Measurements from ENCODE around the gene OR1M1.

Gene OR1M1

DNA sequence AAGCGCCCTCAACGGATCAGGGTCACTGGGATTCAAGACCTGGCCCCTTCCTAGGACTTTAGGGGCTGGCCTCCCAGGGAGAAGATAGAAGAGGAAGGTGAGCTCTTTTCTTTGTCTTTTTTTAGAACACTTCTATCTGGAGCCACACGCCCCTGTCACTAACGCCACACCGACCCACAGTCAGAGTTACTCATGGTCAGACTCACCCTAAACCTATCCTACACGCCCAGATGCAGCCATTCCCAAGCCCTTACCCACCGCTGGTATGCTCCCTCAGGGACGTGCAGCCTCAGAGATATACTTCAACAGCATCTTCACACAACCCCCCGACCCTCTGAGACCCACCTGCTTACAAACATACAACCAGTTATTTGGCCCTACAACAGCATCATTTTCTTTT lies 46.7 kb upstream of the OR1M1 start:
- Histone ChIP-seq H3K4me1 (ENCODE audit: control insufficient read depth, low read length) (no peaks in the 10 kb centered on the region), H3K9me2 (replicated peaks; ENCODE audit: control insufficient read depth, low read length) (no peaks in the 10 kb centered on the region), H3K36me3 (ENCODE audit: control insufficient read depth, low read length) (no peaks in the 10 kb centered on the region), H3K9me3 (ENCODE audit: control insufficient read depth, insufficient read depth, low read length) (no peaks in the 10 kb centered on the region), H3K4me2 (ENCODE audit: low read length) (no peak overlapping the region), H3F3A (ENCODE audit: control insufficient read depth, insufficient read depth) (no peaks in the 10 kb centered on the region), H3K79me2 (ENCODE audit: control insufficient read depth, low read length) (no peaks in the 10 kb centered on the region), H4K20me1 (ENCODE audit: control insufficient read depth, insufficient read depth, low read depth, low read length) (no peaks in the 10 kb centered on the region), H3K27ac (ENCODE audit: low read depth, low read length) (no peak overlapping the region), H3K27me3 (ENCODE audit: control insufficient read depth, low read length) (no peaks in the 10 kb centered on the region), H3K4me3 (ENCODE audit: low read length) (no peak overlapping the region)
- TF ChIP-seq, protein P1, sequence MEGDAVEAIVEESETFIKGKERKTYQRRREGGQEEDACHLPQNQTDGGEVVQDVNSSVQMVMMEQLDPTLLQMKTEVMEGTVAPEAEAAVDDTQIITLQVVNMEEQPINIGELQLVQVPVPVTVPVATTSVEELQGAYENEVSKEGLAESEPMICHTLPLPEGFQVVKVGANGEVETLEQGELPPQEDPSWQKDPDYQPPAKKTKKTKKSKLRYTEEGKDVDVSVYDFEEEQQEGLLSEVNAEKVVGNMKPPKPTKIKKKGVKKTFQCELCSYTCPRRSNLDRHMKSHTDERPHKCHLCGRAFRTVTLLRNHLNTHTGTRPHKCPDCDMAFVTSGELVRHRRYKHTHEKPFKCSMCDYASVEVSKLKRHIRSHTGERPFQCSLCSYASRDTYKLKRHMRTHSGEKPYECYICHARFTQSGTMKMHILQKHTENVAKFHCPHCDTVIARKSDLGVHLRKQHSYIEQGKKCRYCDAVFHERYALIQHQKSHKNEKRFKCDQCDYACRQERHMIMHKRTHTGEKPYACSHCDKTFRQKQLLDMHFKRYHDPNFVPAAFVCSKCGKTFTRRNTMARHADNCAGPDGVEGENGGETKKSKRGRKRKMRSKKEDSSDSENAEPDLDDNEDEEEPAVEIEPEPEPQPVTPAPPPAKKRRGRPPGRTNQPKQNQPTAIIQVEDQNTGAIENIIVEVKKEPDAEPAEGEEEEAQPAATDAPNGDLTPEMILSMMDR (IDR thresholded peaks at IDR 0.05; ENCODE audit: low read depth, low read length, poor library complexity, severe bottlenecking) = no peak
- TF ChIP-seq EZH2phosphoT487 (IDR thresholded peaks at IDR 0.05; ENCODE audit: borderline replicate concordance, low read length) = no peak

DNA sequence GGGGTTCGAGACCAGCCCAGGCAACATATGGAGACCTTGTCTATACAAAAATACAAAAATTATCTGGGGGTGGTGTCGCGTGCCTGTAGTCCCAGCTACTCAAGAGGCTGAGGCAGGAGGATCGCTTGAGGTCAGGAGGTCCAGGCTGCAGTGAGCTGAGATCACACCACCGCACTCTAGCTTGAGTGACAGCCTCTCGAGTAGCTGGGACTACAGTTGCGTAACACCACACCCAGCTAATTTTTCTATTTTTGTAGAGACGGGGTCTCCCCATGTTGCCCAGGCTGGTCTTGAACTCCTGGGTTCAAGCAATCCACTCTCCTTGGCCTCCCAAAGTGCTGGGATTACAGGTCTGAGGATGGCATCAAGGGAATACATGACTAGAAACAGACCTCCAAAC lies 45.8 kb upstream of the OR1M1 start:
- Histone ChIP-seq H3K79me2 (ENCODE audit: control insufficient read depth, low read length) (no peaks in the 10 kb centered on the region), H3K4me2 (ENCODE audit: low read length) (no peak overlapping the region), H3K4me3 (ENCODE audit: low read length) (no peak overlapping the region), H3K4me1 (ENCODE audit: control insufficient read depth, low read length) (no peaks in the 10 kb centered on the region), H3F3A (ENCODE audit: control insufficient read depth, insufficient read depth) (no peaks in the 10 kb centered on the region), H3K9me2 (replicated peaks; ENCODE audit: control insufficient read depth, low read length) (no peaks in the 10 kb centered on the region), H3K9me3 (ENCODE audit: control insufficient read depth, insufficient read depth, low read length) (no peaks in the 10 kb centered on the region), H3K27me3 (ENCODE audit: control insufficient read depth, low read length) (no peaks in the 10 kb centered on the region), H3K27ac (ENCODE audit: low read depth, low read length) (no peak overlapping the region), H4K20me1 (ENCODE audit: control insufficient read depth, insufficient read depth, low read depth, low read length) (no peaks in the 10 kb centered on the region), H3K36me3 (ENCODE audit: control insufficient read depth, low read length) (no peaks in the 10 kb centered on the region)
- TF ChIP-seq, protein P1 (IDR thresholded peaks at IDR 0.05; ENCODE audit: low read depth, low read length, poor library complexity, severe bottlenecking) = no peak
- no peak for TF ChIP-seq EZH2phosphoT487 (IDR thresholded peaks at IDR 0.05; ENCODE audit: borderline replicate concordance, low read length)

DNA sequence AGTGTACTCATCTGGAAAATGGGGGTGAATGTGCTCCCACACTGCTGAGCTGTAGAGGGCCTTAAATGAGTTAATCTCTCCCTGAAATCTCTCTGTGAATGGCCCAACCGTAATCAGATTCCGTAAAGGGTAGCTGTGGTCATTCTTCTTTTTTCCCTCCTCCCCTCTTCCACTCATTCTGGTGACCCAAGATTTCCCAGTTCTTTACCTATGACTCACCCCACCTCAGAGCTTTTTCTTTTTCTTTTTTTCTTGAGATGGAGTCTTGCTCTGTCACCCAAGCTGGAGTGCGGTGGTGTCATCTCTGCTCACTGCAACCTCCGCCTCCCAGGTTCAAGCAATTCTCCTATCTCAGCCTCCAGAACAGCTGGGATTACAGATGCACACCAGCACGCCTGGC lies 43.3 kb upstream of the OR1M1 start:
- Histone ChIP-seq H3K4me2 (ENCODE audit: low read length) (no peak overlapping the region), H3K4me3 (ENCODE audit: low read length) (no peak overlapping the region), H3K9me2 (replicated peaks; ENCODE audit: control insufficient read depth, low read length) (no peaks in the 10 kb centered on the region), H3F3A (ENCODE audit: control insufficient read depth, insufficient read depth) (no peaks in the 10 kb centered on the region), H3K4me1 (ENCODE audit: control insufficient read depth, low read length) (no peaks in the 10 kb centered on the region), H3K27ac (ENCODE audit: low read depth, low read length) (no peak overlapping the region), H3K27me3 (ENCODE audit: control insufficient read depth, low read length) (no peaks in the 10 kb centered on the region), H3K79me2 (ENCODE audit: control insufficient read depth, low read length) (no peaks in the 10 kb centered on the region), H4K20me1 (ENCODE audit: control insufficient read depth, insufficient read depth, low read depth, low read length) (no peaks in the 10 kb centered on the region), H3K36me3 (ENCODE audit: control insufficient read depth, low read length) (no peaks in the 10 kb centered on the region), H3K9me3 (ENCODE audit: control insufficient read depth, insufficient read depth, low read length) (no peaks in the 10 kb centered on the region)
- TF ChIP-seq EZH2phosphoT487 (IDR thresholded peaks at IDR 0.05; ENCODE audit: borderline replicate concordance, low read length) = no peak

DNA sequence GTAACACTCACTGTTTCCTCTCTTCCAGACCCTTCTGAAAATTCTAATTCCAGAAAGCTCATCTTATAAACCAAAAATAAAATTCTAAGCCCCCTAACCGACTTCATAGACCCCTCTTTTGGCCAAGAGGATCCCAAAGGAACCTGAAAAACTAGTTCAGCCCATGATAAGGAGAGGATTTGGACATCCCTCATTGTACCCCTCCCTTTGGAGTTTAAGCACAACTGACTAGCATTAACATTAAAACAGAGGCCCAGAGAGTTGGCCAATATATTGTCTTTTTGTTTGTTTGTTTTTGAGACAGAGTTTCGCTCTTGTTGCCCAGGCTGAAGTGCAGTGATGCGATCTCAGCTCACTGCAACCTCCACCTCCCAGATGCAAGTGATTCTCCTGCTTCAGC lies 42.4 kb upstream of the OR1M1 start:
- no peaks in the 10 kb centered on the region for H3F3A ChIP-seq (ENCODE audit: control insufficient read depth, insufficient read depth)
- H3K79me2 ChIP-seq (ENCODE audit: control insufficient read depth, low read length) = no peaks in the 10 kb centered on the region
- no peaks in the 10 kb centered on the region for H3K27me3 ChIP-seq (ENCODE audit: control insufficient read depth, low read length)
- TF ChIP-seq, protein P1 (IDR thresholded peaks at IDR 0.05; ENCODE audit: low read depth, low read length, poor library complexity, severe bottlenecking) = no peak
- no peak for TF ChIP-seq EZH2phosphoT487 (IDR thresholded peaks at IDR 0.05; ENCODE audit: borderline replicate concordance, low read length)
- H3K4me1 ChIP-seq (ENCODE audit: control insufficient read depth, low read length) = no peaks in the 10 kb centered on the region
- no peaks in the 10 kb centered on the region for H4K20me1 ChIP-seq (ENCODE audit: control insufficient read depth, insufficient read depth, low read depth, low read length)
- no peak overlapping the region for H3K27ac ChIP-seq (ENCODE audit: low read depth, low read length)
- H3K9me2 ChIP-seq (replicated peaks; ENCODE audit: control insufficient read depth, low read length) = no peaks in the 10 kb centered on the region
- no peaks in the 10 kb centered on the region for H3K9me3 ChIP-seq (ENCODE audit: control insufficient read depth, insufficient read depth, low read length)
- H3K36me3 ChIP-seq (ENCODE audit: control insufficient read depth, low read length) = no peaks in the 10 kb centered on the region
- H3K4me3 ChIP-seq (ENCODE audit: low read length) = no peak overlapping the region
- H3K4me2 ChIP-seq (ENCODE audit: low read length) = no peak overlapping the region

Measured in DOHH2 (cell line).